H1 (cell line): Measurements from ENCODE around the gene GATB.

ENCODE experiments used
- EGR1 ChIP-seq: IDR thresholded peaks from 2 replicates; pipeline ENCODE4 v1.6.1; 2011; ENCODE audit warnings: low read depth, low read length, borderline replicate concordance
- RNF2 ChIP-seq: fragments of 200-900, 300-1000 bp; sonication (generic); IDR thresholded peaks from 2 replicates; pipeline ENCODE4 v1.7.1; 2016; ENCODE audit warnings: borderline replicate concordance, low read depth, mild to moderate bottlenecking, antibody characterized with exemption, low read length; ENCODE audit not compliant: poor library complexity, severe bottlenecking; ENCODE audit errors: missing control alignments
- SIN3A ChIP-seq, 2 experiments: IDR thresholded peaks in 1 of 2; conservative IDR thresholded peaks in 1 of 2; 2 replicates each; pipeline ENCODE4 v1.6.1; 2011 to 2012; ENCODE audit warnings: low read length in 2 of 2, improper control_type of control experiment in 1 of 2, low read depth in 1 of 2, mild to moderate bottlenecking in 1 of 2
- TAF1 ChIP-seq: IDR thresholded peaks from 2 replicates; pipeline ENCODE4 v1.6.1; 2011; ENCODE audit warnings: mild to moderate bottlenecking, low read depth, low read length
- TF ChIP-seq, protein P1 (sequence below), 3 experiments: IDR thresholded peaks; 1 replicate in 2 of 3; 2 replicates in 1 of 3; pipeline versions ENCODE4 v1.5.1 to v1.6.1; 2011; ENCODE audit warnings: low read length in 3 of 3, mild to moderate bottlenecking in 3 of 3, inconsistent platforms in 2 of 3, low read depth in 1 of 3, moderate library complexity in 1 of 3; ENCODE audit not compliant: insufficient read depth in 1 of 3; ENCODE audit errors: control extremely low read depth in 1 of 3

DNA sequence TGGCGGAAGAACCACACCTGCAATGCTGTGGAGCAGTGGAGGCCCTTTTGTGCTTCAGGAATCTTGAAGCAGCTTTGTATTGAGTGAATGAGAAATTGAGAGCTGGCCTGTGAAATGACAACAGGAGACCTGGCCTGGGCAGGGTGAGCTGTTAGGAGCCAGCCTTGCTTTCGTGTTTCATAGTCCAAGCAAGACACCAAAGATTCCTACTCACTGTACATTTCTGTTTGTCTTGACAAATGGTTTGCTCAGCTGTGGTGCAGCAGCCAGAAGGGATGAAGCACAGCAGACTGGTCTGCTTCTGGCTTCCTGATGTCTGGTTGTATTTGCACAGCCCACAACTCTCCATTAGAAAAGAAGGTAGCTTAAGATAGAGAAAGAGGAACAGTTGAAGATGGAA is 96.5 kb downstream of the GATB start:
- TF ChIP-seq, protein P1, sequence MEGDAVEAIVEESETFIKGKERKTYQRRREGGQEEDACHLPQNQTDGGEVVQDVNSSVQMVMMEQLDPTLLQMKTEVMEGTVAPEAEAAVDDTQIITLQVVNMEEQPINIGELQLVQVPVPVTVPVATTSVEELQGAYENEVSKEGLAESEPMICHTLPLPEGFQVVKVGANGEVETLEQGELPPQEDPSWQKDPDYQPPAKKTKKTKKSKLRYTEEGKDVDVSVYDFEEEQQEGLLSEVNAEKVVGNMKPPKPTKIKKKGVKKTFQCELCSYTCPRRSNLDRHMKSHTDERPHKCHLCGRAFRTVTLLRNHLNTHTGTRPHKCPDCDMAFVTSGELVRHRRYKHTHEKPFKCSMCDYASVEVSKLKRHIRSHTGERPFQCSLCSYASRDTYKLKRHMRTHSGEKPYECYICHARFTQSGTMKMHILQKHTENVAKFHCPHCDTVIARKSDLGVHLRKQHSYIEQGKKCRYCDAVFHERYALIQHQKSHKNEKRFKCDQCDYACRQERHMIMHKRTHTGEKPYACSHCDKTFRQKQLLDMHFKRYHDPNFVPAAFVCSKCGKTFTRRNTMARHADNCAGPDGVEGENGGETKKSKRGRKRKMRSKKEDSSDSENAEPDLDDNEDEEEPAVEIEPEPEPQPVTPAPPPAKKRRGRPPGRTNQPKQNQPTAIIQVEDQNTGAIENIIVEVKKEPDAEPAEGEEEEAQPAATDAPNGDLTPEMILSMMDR (IDR thresholded peaks at IDR 0.05; ENCODE audit: control extremely low read depth in 1 of 3, insufficient read depth in 1 of 3, low read depth in 1 of 3, low read length in 3 of 3): no peak
- TF ChIP-seq SIN3A (conservative IDR thresholded peaks at IDR 0.05 in 1 of 2, IDR thresholded peaks at IDR 0.05 in 1 of 2; ENCODE audit: low read depth in 1 of 2, low read length in 2 of 2) (no peak), EGR1 (no peak), TAF1 (no peak), RNF2 (no peak)
